NT2/D1 (cell line): Measurements from ENCODE around the gene SPEN.

ENCODE experiments used
- DNase-seq: peaks from one replicate; pipeline ENCODE4 v3.0.0-alpha.2; 2011; ENCODE audit warnings: low read depth, low spot score
- H3K27me3 ChIP-seq: 2 replicates; pipeline ENCODE4 v1.6.0; 2011; ENCODE audit warnings: mild to moderate bottlenecking; ENCODE audit not compliant: insufficient read length, insufficient read depth
- H3K36me3 ChIP-seq: 2 replicates; pipeline ENCODE4 v1.6.1; 2011; ENCODE audit warnings: mild to moderate bottlenecking, low read length, mixed read lengths; ENCODE audit not compliant: insufficient read depth, insufficient read length
- H3K4me1 ChIP-seq: 2 replicates; pipeline ENCODE4 v1.5.1; 2011; ENCODE audit not compliant: insufficient read depth, insufficient read length
- H3K4me3 ChIP-seq: 2 replicates; pipeline ENCODE4 v1.5.1; 2011; ENCODE audit warnings: low read depth; ENCODE audit not compliant: insufficient read length
- H3K9ac ChIP-seq: 2 replicates; pipeline ENCODE4 v1.6.0; 2011; ENCODE audit warnings: low read depth; ENCODE audit not compliant: insufficient read length
- H3K9me3 ChIP-seq: 2 replicates; pipeline ENCODE4 v1.5.1; 2011; ENCODE audit warnings: mild to moderate bottlenecking, low read length; ENCODE audit not compliant: insufficient read depth
- SUZ12 ChIP-seq: IDR thresholded peaks from 2 replicates; pipeline ENCODE4 v1.6.1; 2011; ENCODE audit not compliant: insufficient read length, insufficient read depth; ENCODE audit errors: extremely low read depth
- YY1 ChIP-seq: IDR thresholded peaks from 2 replicates; pipeline ENCODE4 v1.6.1; 2011; ENCODE audit not compliant: insufficient read length, insufficient read depth
- ZNF274 ChIP-seq: IDR thresholded peaks from 2 replicates; pipeline ENCODE4 v1.6.1; 2011; ENCODE audit warnings: mild to moderate bottlenecking, low read depth, low read length

SPEN gene

GRCh38 chr1:15966081-15966955 lies 118.8 kb downstream of the SPEN start:
- Histone ChIP-seq H3K4me1 (no peaks in the 10 kb centered on the region), H3K36me3 (peaks cover 27% of the 10 kb centered on the region), H3K27me3 (no peaks in the 10 kb centered on the region), H3K9ac (no peak overlapping the region), H3K9me3 (no peaks in the 10 kb centered on the region), H3K4me3 (no peak overlapping the region)
- DNase-seq, result no peak
- TF ChIP-seq YY1, result no peak
- TF ChIP-seq ZNF274, result no peak
- TF ChIP-seq SUZ12, result no peak

GRCh38 chr1:15966956-15967344 lies 119.4 kb downstream of the SPEN start:
- Histone ChIP-seq H3K36me3 (peaks cover 32% of the 10 kb centered on the region), H3K9ac (no peak overlapping the region), H3K4me1 (no peaks in the 10 kb centered on the region), H3K4me3 (no peak overlapping the region), H3K27me3 (no peaks in the 10 kb centered on the region), H3K9me3 (no peaks in the 10 kb centered on the region)
- TF ChIP-seq SUZ12, result no peak
- DNase-seq, result no peak

- Histone ChIP-seq H3K9ac (no peak overlapping the region), H3K27me3 (no peaks in the 10 kb centered on the region), H3K4me3 (no peak overlapping the region), H3K9me3 (no peaks in the 10 kb centered on the region), H3K4me1 (no peaks in the 10 kb centered on the region), H3K36me3 (peaks cover 44% of the 10 kb centered on the region)
- TF ChIP-seq ZNF274 (no peak), YY1 (no peak), SUZ12 (no peak)
- DNase-seq, result no peak
Observed at GRCh38 chr1:15968172-15968571, 120.7 kb downstream of the SPEN start.

- no peak for DNase-seq
- Histone ChIP-seq H3K9me3 (no peaks in the 10 kb centered on the region), H3K9ac (no peak overlapping the region), H3K27me3 (no peaks in the 10 kb centered on the region), H3K36me3 (peaks cover 44% of the 10 kb centered on the region), H3K4me1 (no peaks in the 10 kb centered on the region), H3K4me3 (no peak overlapping the region)
- TF ChIP-seq SUZ12 (no peak), YY1 (no peak), ZNF274 (no peak)
Observed at GRCh38 chr1:15969321-15969880, 121.9 kb downstream of the SPEN start.

- no peak overlapping the region for H3K9ac ChIP-seq
- no peaks in the 10 kb centered on the region for H3K4me1 ChIP-seq
- H3K36me3 ChIP-seq, result peaks cover 44% of the 10 kb centered on the region
- no peak overlapping the region for H3K4me3 ChIP-seq
- H3K9me3 ChIP-seq, result no peaks in the 10 kb centered on the region
- no peaks in the 10 kb centered on the region for H3K27me3 ChIP-seq
- no peak for DNase-seq
- no peak for TF ChIP-seq ZNF274
- TF ChIP-seq YY1, result no peak
- TF ChIP-seq SUZ12, result no peak
Observed at GRCh38 chr1:15970911-15971310, 123.4 kb downstream of the SPEN start.

- no peak overlapping the region for H3K9ac ChIP-seq
- no peak for DNase-seq
- no peak for TF ChIP-seq YY1
- H3K27me3 ChIP-seq, result no peaks in the 10 kb centered on the region
- no peak overlapping the region for H3K4me3 ChIP-seq
- H3K4me1 ChIP-seq, result no peaks in the 10 kb centered on the region
- H3K9me3 ChIP-seq, result no peaks in the 10 kb centered on the region
- peaks cover 37% of the 10 kb centered on the region for H3K36me3 ChIP-seq
Observed at GRCh38 chr1:15972409-15972808, 124.9 kb downstream of the SPEN start.

- H3K4me1 ChIP-seq, result no peaks in the 10 kb centered on the region
- no peaks in the 10 kb centered on the region for H3K27me3 ChIP-seq
- no peak overlapping the region for H3K9ac ChIP-seq
- no peak for TF ChIP-seq ZNF274
- no peaks in the 10 kb centered on the region for H3K9me3 ChIP-seq
- no peak for DNase-seq
- peaks cover 30% of the 10 kb centered on the region for H3K36me3 ChIP-seq
- H3K4me3 ChIP-seq, result no peak overlapping the region
Observed at GRCh38 chr1:15973772-15974171, 126.3 kb downstream of the SPEN start.
